NCI-H146 treated with DMSO at 0.1 percent for 48 hours (cell line): ENCODE data around the gene EFNA1.
"Not testable (repeated sequence)": the region's sequence is repeated elsewhere in the genome, so short reads cannot be mapped to it uniquely, and the experiment has no call there.

Experiments
- DNase-seq: peaks from one replicate; lab custom pipeline; 2025; ENCODE audit not compliant: unreplicated experiment; lab: John Stamatoyannopoulos, UW

Gene EFNA1

GRCh38 chr1:155145491-155145890 lies 17.8 kb downstream of the EFNA1 start:
- DNase-seq: no peak

DNA sequence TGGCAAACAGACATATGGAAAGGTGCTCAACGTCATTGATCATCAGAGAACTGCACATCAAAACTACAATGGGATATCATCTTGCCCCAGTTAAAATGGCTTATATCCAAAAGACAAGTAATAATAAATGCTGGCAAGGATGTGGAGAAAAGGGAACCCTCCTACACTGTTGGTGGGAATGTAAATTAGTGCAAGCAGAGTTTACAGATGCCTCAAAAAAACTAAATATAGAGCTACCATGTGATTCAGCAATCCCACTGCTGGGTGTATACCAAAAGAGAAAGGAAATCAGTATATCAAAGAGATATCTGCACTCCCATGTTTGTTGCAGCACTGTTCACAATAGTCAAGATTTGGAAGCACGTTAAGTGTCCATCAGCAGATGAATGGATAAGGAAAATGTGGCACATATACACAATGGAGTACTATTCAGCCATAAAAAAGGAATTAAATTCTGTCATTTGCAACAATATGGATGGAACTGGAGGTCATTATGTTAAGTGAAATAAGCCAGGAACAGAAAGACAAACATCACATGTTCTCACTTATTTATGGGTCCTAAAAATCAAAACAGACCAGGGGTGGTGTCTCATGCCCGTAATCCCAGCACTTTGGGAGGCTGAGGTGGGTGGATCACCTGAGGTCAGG lies 28.4 kb downstream of the EFNA1 start:
- not testable (repeated sequence) for DNase-seq

DNA sequence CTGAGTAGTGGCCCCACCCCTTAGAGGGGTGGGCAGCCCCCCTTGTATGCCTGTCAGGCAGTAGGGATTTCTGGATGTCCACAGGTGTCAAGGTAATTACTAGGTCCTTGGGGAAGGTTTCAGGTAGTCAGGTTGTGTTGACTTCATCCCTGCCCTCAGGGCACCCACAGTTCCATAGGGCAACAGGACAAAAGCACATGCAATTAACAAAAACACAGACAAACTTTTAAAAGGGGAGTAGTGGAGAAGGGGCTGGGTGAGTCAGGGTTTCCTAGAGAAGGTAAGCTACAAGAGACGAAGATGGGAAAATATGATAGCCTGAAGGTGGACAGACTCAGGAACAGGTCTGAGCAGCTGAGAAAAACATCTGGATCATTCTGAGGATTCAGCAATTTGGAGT lies 31.3 kb downstream of the EFNA1 start:
- peak; percentile 20 for DNase-seq

DNA sequence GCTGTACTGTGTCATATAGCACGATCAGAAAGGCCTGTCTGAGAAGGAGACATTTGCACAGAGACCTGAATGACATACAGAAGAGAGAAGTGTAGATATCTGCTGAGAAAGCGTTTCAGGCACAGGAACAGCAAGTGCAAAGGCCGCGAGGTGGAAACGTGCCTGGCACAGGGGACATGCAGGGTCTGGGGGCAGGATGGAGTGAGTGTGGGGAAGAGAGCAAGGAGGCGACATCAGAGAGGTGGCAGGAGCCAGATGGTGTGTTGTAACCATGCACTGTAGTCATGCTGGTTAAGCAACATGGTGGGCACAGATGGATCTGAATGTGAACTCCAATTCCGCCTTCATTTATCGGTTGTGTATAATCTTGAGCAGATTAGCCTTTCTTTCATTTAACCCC lies 32.5 kb downstream of the EFNA1 start:
- DNase-seq: no peak

DNA sequence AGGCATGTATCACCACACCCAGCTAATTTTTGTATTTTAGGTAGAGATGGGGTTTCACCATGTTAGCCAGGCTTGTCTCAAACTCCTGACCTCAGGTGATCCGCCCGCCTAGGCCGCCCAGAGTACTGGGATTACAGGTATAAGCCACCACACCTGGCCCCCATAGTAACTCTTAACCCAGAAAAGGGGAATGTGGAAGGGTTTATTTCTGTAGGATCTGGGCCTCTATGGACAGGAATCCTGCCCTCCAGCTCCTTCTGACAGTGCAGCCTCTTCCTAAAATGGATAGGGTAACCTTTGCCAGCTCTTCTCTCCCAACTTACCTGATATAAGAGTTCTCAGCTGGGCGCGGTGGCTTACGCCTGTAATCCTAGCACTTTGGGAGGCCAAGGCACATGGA lies 35.0 kb downstream of the EFNA1 start:
- DNase-seq: not testable (repeated sequence)

GRCh38 chr1:155163785-155164184 lies 36.1 kb downstream of the EFNA1 start:
- not testable (repeated sequence) for DNase-seq

GRCh38 chr1:155164625-155165024 lies 36.9 kb downstream of the EFNA1 start:
- not testable (repeated sequence) for DNase-seq

GRCh38 chr1:155166051-155166470 lies 38.4 kb downstream of the EFNA1 start:
- DNase-seq: no peak

GRCh38 chr1:155166471-155167165 lies 38.9 kb downstream of the EFNA1 start:
- DNase-seq: no peak

DNA sequence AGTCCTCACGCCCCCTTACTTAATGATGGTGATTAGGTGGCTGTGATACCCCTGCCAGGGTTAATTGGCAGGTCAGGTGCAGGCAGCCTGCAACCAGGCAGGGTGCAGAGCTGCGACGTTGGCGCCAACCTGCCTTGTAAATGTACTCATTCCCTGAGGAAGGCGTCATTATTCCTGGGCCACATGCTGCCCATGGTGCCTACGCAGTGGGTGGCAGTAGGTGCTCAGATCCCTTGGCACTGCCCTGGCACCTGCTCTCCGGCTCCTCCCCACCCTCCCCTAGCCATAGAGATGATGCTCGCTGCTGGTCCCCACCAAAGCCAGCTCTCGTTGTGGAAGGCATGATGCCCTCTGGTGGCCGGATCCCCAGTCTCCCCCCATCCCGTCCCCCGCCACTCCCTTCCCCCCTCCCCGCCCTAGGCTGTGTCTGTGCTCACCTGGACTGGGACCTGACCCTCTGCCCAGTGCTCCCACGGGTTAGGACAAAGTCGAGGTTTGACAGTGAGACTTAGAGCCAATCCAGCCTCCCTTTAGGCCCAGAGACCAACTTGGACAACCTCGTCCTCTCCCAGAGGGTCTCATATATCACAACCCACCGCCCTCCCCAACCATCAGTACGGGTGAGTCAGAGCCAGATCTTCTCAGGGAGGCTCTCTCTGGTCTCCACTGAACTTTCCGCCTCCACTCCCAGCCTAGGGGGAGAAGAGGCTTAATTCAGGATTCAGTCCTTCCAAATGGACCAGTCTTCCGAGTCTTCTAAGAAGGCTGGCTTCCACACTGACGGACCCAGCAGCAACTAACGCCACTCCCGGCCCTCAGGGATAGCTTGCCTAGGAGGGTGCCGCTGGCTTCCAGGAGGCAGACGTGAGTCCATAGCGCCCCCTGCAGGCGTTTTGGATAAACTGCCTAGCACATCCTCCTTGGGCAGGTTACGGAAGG lies 39.8 kb downstream of the EFNA1 start:
- DNase-seq: peak; percentile 78

GRCh38 chr1:155168105-155168445 lies 40.4 kb downstream of the EFNA1 start:
- DNase-seq: not testable (repeated sequence)

DNA sequence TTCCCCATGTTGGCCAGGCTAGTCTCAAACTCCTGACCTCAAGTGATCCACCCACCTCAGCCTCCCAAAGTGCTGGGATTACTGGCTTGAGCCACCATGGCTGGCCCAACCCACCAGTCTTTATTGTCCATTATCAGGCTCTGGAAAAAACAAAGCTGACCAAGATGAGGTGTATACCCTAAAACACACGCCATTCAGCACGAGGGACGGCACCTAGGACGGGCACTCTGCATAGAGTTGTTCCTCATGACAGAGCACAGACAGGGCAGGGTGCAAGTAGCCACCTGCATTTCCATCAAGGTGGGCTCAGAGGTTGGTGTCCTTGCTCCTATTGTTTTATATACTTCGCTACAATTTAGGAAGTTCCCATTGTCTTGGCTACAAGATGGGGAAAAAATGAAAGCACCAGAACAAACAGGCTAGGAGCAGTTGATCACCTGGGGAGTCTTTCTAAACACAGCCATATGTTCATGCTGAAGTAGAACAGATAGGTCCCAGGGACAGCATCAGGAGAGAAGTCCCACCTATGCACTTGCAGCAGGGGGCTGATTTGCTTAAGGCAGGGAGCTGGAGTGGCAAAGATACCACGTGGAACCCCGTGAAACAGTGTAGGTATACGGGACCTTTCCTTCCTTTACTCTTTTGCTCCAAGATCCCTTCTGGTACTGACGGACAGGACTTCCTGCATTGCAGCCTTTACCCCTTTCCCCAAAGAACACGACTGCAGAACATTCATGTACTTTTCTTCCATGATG lies 41.0 kb downstream of the EFNA1 start:
- no peak for DNase-seq

DNA sequence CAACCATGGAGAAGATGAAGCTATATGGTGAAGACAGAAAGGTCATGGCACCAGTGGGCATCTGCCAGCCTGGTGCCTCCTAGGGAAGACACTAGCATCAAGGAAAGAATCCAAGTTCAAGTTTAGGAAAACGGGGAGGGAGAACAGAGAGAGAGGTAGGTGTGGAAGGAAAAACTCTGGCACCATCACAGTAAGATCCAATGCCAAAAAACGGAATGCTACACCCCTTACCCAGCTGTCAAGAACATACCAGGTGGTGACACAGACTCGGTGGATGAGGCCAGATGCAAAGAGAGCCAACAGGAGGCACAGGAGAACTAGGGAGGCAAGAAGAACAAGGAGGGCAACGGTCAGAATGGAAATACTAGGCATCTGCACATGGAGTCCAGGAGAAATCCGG lies 41.9 kb downstream of the EFNA1 start:
- no peak for DNase-seq

- no peak for DNase-seq
Measured at GRCh38 chr1:155170101-155170785, 42.6 kb downstream of the EFNA1 start.

GRCh38 chr1:155170806-155171205 lies 43.1 kb downstream of the EFNA1 start:
- DNase-seq: no peak

GRCh38 chr1:155171836-155172731 lies 44.4 kb downstream of the EFNA1 start:
- no peak for DNase-seq

- peak; percentile 93 for DNase-seq
Measured at GRCh38 chr1:155172732-155173477, 45.2 kb downstream of the EFNA1 start, which contains the start of gene KRTCAP2. KRTCAP2 (minus strand) TSS chr1:155173304; CDS start chr1:155173224, 80 bp downstream.

- peak; percentile 62 for DNase-seq
Measured at GRCh38 chr1:155173478-155174323, 46.0 kb downstream of the EFNA1 start, which contains the start of gene TRIM46. TRIM46 (plus strand) TSS chr1:155173849; CDS start chr1:155173967, 118 bp downstream.
